ENCODE measurements around the gene ATP5F1D. TPM values are rescaled to one million over a fixed set of nuclear protein-coding genes. Genes with fewer than 3 reads are reported as not detected.

ATP5F1D gene
- total and polyA plus RNA-seq, 2 of the 13 experiments (the other 11 are each of a cell fraction or from before 2014, with no cell fraction given) = 39.4 to 78.7 TPM

DNA sequence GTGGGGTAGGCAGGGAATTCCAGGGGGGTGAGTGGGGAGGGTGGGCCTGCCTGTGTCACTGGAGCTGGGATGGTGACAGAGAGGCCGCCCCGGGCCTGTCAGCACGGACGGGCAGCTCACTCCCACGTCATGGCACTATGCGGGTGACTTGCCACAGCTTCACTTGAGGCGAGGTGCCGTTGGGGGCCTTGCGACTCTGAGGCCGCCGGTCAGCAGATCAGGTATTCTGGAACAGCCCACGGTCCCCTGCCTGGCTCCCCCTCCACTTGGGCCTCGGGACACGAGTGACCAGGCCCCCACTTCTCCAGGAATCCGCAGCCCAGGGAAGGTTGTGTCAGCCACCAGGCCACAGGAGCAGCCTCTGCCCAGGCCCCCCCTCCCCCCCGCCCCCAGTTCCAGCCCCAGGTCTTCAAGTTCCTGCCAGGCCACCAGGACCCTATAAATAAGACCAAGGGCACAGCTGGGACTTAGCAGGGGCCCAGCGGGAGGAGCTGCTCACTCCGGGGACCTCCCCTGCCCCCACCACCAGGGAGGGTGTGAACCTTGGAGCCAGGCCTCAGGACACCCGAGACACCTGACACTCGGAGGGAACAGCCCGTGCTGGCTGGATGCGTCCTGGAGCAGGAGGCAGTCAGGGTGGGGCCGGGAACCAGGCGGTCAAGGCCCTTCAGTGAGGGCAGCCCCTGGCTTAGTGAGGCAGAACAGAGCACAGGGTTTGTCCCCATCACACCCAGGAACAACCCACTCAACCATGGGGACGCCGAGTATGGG, 4.1 kb downstream of the ATP5F1D start (continued):
- TF ChIP-seq, protein P1, sequence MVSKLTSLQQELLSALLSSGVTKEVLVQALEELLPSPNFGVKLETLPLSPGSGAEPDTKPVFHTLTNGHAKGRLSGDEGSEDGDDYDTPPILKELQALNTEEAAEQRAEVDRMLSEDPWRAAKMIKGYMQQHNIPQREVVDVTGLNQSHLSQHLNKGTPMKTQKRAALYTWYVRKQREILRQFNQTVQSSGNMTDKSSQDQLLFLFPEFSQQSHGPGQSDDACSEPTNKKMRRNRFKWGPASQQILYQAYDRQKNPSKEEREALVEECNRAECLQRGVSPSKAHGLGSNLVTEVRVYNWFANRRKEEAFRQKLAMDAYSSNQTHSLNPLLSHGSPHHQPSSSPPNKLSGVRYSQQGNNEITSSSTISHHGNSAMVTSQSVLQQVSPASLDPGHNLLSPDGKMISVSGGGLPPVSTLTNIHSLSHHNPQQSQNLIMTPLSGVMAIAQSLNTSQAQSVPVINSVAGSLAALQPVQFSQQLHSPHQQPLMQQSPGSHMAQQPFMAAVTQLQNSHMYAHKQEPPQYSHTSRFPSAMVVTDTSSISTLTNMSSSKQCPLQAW (CRISPR knock-in tag; IDR thresholded peaks at IDR 0.05) = no peak
- TF ChIP-seq ATM (IDR thresholded peaks at IDR 0.05; ENCODE audit: borderline replicate concordance) (no peak), TCF7 (IDR thresholded peaks at IDR 0.05; ENCODE audit: low read depth) (no peak), EED (CRISPR knock-in tag; IDR thresholded peaks at IDR 0.05) (no peak), IKZF4 (CRISPR knock-in tag; IDR thresholded peaks at IDR 0.05; ENCODE audit: borderline replicate concordance, low read depth, not compliant biosample characterization) (no peak), RAD21 (CRISPR knock-in tag; IDR thresholded peaks at IDR 0.05) (no peak; the same call in 1 of the 2 replicates), ZNF614 (CRISPR knock-in tag; IDR thresholded peaks at IDR 0.05; ENCODE audit: borderline replicate concordance) (no peak), ATF1 (CRISPR knock-in tag; IDR thresholded peaks at IDR 0.05) (no peak), ZNF564 (CRISPR knock-in tag; IDR thresholded peaks at IDR 0.05) (no peak)
- TF ChIP-seq, protein P2, sequence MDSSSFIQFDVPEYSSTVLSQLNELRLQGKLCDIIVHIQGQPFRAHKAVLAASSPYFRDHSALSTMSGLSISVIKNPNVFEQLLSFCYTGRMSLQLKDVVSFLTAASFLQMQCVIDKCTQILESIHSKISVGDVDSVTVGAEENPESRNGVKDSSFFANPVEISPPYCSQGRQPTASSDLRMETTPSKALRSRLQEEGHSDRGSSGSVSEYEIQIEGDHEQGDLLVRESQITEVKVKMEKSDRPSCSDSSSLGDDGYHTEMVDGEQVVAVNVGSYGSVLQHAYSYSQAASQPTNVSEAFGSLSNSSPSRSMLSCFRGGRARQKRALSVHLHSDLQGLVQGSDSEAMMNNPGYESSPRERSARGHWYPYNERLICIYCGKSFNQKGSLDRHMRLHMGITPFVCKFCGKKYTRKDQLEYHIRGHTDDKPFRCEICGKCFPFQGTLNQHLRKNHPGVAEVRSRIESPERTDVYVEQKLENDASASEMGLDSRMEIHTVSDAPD (CRISPR knock-in tag; IDR thresholded peaks at IDR 0.05) = no peak

All from HepG2 (cell line).